ENCODE results near the gene VOPP1.

DNA sequence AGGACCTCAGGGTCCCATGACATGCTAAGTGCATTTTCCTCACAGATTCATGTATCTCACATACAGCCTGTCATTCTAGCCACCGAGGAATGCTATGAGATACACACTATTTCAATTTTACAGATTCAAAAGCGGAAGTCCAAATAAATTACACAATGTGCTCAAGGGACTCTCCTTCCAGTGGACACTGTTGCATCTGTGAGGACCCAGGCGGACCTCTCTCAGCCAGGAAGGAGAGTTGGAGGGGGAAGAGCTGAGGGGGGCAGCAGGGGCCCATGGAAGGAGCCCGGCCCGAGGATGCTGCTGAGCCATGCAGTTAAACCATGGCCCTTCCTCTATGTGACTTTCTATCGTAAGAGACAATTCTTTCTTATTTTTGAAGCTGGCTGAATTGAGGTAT, 93.6 kb downstream of the VOPP1 start:
- TF ChIP-seq EP300 (IDR thresholded peaks at IDR 0.05; ENCODE audit: borderline replicate concordance): no peak
- TF ChIP-seq YY1 (IDR thresholded peaks at IDR 0.05; ENCODE audit: low read depth): no peak
- TF ChIP-seq TAF1 (IDR thresholded peaks at IDR 0.05; ENCODE audit: low read depth): no peak
- TF ChIP-seq ZBTB7A (IDR thresholded peaks at IDR 0.05; ENCODE audit: low read depth): no peak
- no peak for TF ChIP-seq CREB1 (IDR thresholded peaks at IDR 0.05; ENCODE audit: low read depth)
- TF ChIP-seq, protein P1, sequence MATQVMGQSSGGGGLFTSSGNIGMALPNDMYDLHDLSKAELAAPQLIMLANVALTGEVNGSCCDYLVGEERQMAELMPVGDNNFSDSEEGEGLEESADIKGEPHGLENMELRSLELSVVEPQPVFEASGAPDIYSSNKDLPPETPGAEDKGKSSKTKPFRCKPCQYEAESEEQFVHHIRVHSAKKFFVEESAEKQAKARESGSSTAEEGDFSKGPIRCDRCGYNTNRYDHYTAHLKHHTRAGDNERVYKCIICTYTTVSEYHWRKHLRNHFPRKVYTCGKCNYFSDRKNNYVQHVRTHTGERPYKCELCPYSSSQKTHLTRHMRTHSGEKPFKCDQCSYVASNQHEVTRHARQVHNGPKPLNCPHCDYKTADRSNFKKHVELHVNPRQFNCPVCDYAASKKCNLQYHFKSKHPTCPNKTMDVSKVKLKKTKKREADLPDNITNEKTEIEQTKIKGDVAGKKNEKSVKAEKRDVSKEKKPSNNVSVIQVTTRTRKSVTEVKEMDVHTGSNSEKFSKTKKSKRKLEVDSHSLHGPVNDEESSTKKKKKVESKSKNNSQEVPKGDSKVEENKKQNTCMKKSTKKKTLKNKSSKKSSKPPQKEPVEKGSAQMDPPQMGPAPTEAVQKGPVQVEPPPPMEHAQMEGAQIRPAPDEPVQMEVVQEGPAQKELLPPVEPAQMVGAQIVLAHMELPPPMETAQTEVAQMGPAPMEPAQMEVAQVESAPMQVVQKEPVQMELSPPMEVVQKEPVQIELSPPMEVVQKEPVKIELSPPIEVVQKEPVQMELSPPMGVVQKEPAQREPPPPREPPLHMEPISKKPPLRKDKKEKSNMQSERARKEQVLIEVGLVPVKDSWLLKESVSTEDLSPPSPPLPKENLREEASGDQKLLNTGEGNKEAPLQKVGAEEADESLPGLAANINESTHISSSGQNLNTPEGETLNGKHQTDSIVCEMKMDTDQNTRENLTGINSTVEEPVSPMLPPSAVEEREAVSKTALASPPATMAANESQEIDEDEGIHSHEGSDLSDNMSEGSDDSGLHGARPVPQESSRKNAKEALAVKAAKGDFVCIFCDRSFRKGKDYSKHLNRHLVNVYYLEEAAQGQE (IDR thresholded peaks at IDR 0.05; ENCODE audit: low read depth): no peak
- no peak for TF ChIP-seq CEBPB (IDR thresholded peaks at IDR 0.05)
- TF ChIP-seq, protein P2, sequence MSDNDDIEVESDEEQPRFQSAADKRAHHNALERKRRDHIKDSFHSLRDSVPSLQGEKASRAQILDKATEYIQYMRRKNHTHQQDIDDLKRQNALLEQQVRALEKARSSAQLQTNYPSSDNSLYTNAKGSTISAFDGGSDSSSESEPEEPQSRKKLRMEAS (IDR thresholded peaks at IDR 0.05): no peak
- TF ChIP-seq TEAD4 (IDR thresholded peaks at IDR 0.05): no peak
- TF ChIP-seq RAD21 (IDR thresholded peaks at IDR 0.05; ENCODE audit: low read depth): no peak
- TF ChIP-seq EGR1 (IDR thresholded peaks at IDR 0.05): no peak
- no peak for TF ChIP-seq FOXM1 (IDR thresholded peaks at IDR 0.05; ENCODE audit: borderline replicate concordance, low read depth)
- TF ChIP-seq, protein P3, sequence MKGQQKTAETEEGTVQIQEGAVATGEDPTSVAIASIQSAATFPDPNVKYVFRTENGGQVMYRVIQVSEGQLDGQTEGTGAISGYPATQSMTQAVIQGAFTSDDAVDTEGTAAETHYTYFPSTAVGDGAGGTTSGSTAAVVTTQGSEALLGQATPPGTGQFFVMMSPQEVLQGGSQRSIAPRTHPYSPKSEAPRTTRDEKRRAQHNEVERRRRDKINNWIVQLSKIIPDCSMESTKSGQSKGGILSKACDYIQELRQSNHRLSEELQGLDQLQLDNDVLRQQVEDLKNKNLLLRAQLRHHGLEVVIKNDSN (IDR thresholded peaks at IDR 0.05): no peak
- no peak for TF ChIP-seq NFIC (IDR thresholded peaks at IDR 0.05)
